ENCODE results near the gene PRUNE2. TPM values are rescaled to one million over a fixed set of nuclear protein-coding genes. Genes with fewer than 3 reads are reported as not detected.

PRUNE2 gene
- total and polyA plus RNA-seq, 2 of the 13 experiments (the other 11 are each of a cell fraction or from before 2014, with no cell fraction given), result 0.02 TPM; not detected in 1

GRCh38 chr9:76613150-76613781 is 292.6 kb downstream of the PRUNE2 start:
- H3K9me3 ChIP-seq (ENCODE audit: low read length), result no peaks in the 10 kb centered on the region
- no peaks in the 10 kb centered on the region for H3K36me3 ChIP-seq (replicated peaks in 1 of 2; ENCODE audit: control insufficient read depth in 1 of 2, insufficient read depth in 2 of 2, low read length in 2 of 2)
- no peak overlapping the region for H2AFZ ChIP-seq (ENCODE audit: low read length)
- ChIA-PET POLR2A (no interaction called here), CTCF (ENCODE audit: low intra/inter-chr PET ratio, low total read pairs) (no interaction called here)
- no peak overlapping the region for H3K4me3 ChIP-seq (replicated peaks in 1 of 3; ENCODE audit: insufficient read depth in 1 of 3, low read depth in 2 of 3, low read length in 3 of 3)
- FAIRE-seq (no peak), ATAC-seq (no peak), DNase-seq (ENCODE audit: low spot score) (no peak)
- H3K27me3 ChIP-seq (ENCODE audit: control insufficient read depth in 1 of 2, insufficient read depth in 2 of 2, low read length in 2 of 2), result 0 out of 5 replicates have a peak, but pooled peaks cover 0 to 4% of the 10 kb centered on the region in 2 experiments
- H3K4me1 ChIP-seq (ENCODE audit: insufficient read depth, low read length), result peaks cover 21% of the 10 kb centered on the region
- TF ChIP-seq ZNF33B (CRISPR knock-in tag; IDR thresholded peaks at IDR 0.05), result no peak
- no peak for TF ChIP-seq ZNF605 (CRISPR knock-in tag; IDR thresholded peaks at IDR 0.05)
- TF ChIP-seq ZNF790 (CRISPR knock-in tag; IDR thresholded peaks at IDR 0.05; ENCODE audit: borderline replicate concordance), result no peak
- no peak for TF ChIP-seq UBTF (CRISPR knock-in tag; IDR thresholded peaks at IDR 0.05)
- TF ChIP-seq MTA3 (CRISPR knock-in tag; IDR thresholded peaks at IDR 0.05), result no peak
- TF ChIP-seq NFRKB (IDR thresholded peaks at IDR 0.05), result no peak
- TF ChIP-seq ZBTB21 (CRISPR knock-in tag; IDR thresholded peaks at IDR 0.05), result no peak
- no peak for TF ChIP-seq ARID5B (CRISPR knock-in tag; IDR thresholded peaks at IDR 0.05)
- no peak for TF ChIP-seq ZNF3 (CRISPR knock-in tag; IDR thresholded peaks at IDR 0.05)
- TF ChIP-seq ZNF503 (CRISPR knock-in tag; IDR thresholded peaks at IDR 0.05), result no peak
- no peak overlapping the region for H3K9ac ChIP-seq (ENCODE audit: insufficient read depth, low read depth, low read length)
- intact Hi-C loops (cut with micrococcal nuclease; ENCODE audit: unreplicated experiment), result no loop called here
- BruUV-seq (replicated peaks), result no TSS peak
- WGBS (ENCODE audit: low lambda C conversion rate), result 57% methylated on average over 8 of the region's 8 CpGs
- no peak overlapping the region for H3K27ac ChIP-seq (ENCODE audit: extremely low read length, insufficient read depth, low read length)
- no peaks in the 10 kb centered on the region for H3K79me2 ChIP-seq (ENCODE audit: insufficient read depth, low read length)
- in situ Hi-C loops (cut with HindIII; ENCODE audit: extremely low pct_ligation_motif_present, low pct_unique_long_range_greater_than_20kb), result no loop called here
- no peaks in the 10 kb centered on the region for H4K20me1 ChIP-seq (ENCODE audit: insufficient read depth, low read length)
- H3K4me2 ChIP-seq (ENCODE audit: low read depth, low read length), result no peak overlapping the region

Data from HepG2 (cell line).